HL-60 (cell line): Measurements from ENCODE around the gene CAMKMT.

Experiments
- DNase-seq, 2 experiments: peaks; one replicate each; pipeline ENCODE4 v3.0.0-alpha.2; 2010 to 2020; ENCODE audit warnings: low read depth in 1 of 2, low spot score in 1 of 2
- H3K27ac ChIP-seq: fragments of 250-450 bp; sonication (Bioruptor Pico); replicated peaks from 2 replicates; pipeline ENCODE4 v1.5.1; 2020; ENCODE audit warnings: mild to moderate bottlenecking, moderate library complexity
- H3K27me3 ChIP-seq: fragments of 250-450 bp; sonication (Bioruptor Pico); 2 replicates; pipeline ENCODE4 v1.5.1; 2021; ENCODE audit warnings: mild to moderate bottlenecking, moderate library complexity; ENCODE audit not compliant: insufficient read depth, poor library complexity, severe bottlenecking
- H3K4me3 ChIP-seq: replicated peaks from 2 replicates; pipeline ENCODE4 v1.5.1; 2011; ENCODE audit warnings: mild to moderate bottlenecking, control low read depth, low read length; ENCODE audit not compliant: insufficient read depth
- GABPA ChIP-seq: IDR thresholded peaks from 2 replicates; pipeline ENCODE4 v1.6.1; 2012; ENCODE audit warnings: low read depth
- POLR2AphosphoS5 ChIP-seq: IDR thresholded peaks from 2 replicates; pipeline ENCODE4 v1.6.1; 2012; ENCODE audit warnings: low read depth
- SPI1 ChIP-seq: IDR thresholded peaks from 2 replicates; pipeline ENCODE4 v1.6.1; 2012; ENCODE audit warnings: low read depth, mild to moderate bottlenecking, borderline replicate concordance
- TF ChIP-seq, protein P1 (sequence below): IDR thresholded peaks from 2 replicates; pipeline ENCODE4 v1.6.1; 2012; ENCODE audit warnings: low read depth; ENCODE audit not compliant: insufficient replicate concordance
- TF ChIP-seq, protein P2 (sequence below): IDR thresholded peaks from one replicate; pipeline ENCODE4 v1.5.1; 2011; ENCODE audit warnings: low read length, control low read depth, inconsistent platforms; ENCODE audit not compliant: insufficient read depth

Gene CAMKMT

DNA sequence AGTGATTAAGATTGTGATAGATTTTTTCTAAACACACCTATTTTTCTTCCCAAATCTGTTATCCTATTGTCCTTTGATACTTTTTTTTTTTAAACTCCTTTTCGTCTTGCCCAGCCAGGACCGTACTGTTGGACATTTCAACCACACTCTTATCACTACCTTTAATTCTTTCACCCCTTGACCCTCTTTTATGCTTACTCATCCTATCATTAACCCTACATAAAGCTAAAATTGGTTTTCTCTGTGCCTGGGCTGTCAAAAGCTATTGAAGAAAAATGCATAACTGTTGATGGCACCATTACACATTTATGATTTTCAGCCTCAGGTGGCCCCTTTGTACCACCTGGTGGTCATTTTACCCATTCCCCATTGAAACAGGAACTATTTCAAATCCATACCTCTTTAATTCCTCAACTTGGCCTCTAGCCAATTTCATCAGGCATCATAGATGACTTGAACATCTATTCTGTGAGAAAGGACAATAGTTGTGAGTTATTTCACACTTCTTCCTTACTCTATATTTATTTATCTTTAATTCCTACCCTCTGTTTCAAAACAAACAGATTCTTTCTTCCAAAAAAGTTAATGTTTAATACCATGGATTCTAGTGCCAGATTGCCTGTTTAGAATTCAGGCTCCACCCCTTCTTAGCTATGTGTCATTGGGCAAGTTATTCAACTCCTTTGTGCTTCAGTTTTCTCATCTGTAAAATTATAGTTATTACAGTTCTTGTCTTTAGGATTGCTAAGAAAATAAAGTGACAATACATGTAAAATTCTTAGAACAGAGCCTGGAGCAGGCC, 258.6 kb downstream of the CAMKMT start:
- H3K4me3 ChIP-seq = no peak overlapping the region

GRCh38 chr2:44623622-44624351, 262.0 kb downstream of the CAMKMT start:
- no peak overlapping the region for H3K4me3 ChIP-seq
- no peak overlapping the region for H3K27ac ChIP-seq
- no peaks in the 10 kb centered on the region for H3K27me3 ChIP-seq
- DNase-seq = no peak
- TF ChIP-seq SPI1 = no peak
- no peak for TF ChIP-seq GABPA
- TF ChIP-seq POLR2AphosphoS5 = no peak
- TF ChIP-seq, protein P1, sequence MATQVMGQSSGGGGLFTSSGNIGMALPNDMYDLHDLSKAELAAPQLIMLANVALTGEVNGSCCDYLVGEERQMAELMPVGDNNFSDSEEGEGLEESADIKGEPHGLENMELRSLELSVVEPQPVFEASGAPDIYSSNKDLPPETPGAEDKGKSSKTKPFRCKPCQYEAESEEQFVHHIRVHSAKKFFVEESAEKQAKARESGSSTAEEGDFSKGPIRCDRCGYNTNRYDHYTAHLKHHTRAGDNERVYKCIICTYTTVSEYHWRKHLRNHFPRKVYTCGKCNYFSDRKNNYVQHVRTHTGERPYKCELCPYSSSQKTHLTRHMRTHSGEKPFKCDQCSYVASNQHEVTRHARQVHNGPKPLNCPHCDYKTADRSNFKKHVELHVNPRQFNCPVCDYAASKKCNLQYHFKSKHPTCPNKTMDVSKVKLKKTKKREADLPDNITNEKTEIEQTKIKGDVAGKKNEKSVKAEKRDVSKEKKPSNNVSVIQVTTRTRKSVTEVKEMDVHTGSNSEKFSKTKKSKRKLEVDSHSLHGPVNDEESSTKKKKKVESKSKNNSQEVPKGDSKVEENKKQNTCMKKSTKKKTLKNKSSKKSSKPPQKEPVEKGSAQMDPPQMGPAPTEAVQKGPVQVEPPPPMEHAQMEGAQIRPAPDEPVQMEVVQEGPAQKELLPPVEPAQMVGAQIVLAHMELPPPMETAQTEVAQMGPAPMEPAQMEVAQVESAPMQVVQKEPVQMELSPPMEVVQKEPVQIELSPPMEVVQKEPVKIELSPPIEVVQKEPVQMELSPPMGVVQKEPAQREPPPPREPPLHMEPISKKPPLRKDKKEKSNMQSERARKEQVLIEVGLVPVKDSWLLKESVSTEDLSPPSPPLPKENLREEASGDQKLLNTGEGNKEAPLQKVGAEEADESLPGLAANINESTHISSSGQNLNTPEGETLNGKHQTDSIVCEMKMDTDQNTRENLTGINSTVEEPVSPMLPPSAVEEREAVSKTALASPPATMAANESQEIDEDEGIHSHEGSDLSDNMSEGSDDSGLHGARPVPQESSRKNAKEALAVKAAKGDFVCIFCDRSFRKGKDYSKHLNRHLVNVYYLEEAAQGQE = no peak
- TF ChIP-seq, protein P2, sequence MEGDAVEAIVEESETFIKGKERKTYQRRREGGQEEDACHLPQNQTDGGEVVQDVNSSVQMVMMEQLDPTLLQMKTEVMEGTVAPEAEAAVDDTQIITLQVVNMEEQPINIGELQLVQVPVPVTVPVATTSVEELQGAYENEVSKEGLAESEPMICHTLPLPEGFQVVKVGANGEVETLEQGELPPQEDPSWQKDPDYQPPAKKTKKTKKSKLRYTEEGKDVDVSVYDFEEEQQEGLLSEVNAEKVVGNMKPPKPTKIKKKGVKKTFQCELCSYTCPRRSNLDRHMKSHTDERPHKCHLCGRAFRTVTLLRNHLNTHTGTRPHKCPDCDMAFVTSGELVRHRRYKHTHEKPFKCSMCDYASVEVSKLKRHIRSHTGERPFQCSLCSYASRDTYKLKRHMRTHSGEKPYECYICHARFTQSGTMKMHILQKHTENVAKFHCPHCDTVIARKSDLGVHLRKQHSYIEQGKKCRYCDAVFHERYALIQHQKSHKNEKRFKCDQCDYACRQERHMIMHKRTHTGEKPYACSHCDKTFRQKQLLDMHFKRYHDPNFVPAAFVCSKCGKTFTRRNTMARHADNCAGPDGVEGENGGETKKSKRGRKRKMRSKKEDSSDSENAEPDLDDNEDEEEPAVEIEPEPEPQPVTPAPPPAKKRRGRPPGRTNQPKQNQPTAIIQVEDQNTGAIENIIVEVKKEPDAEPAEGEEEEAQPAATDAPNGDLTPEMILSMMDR = no peak

More for the DNA sequence above, 258.6 kb downstream of the CAMKMT start:
- TF ChIP-seq, protein P2 = no peak
- TF ChIP-seq, protein P1 = no peak
- TF ChIP-seq POLR2AphosphoS5 (no peak), SPI1 (no peak), GABPA (no peak)
- Histone ChIP-seq H3K27me3 (no peaks in the 10 kb centered on the region), H3K27ac (no peak overlapping the region)
- DNase-seq = no peak

GRCh38 chr2:44628297-44628696, 266.6 kb downstream of the CAMKMT start:
- H3K27me3 ChIP-seq = no peaks in the 10 kb centered on the region
- no peak for DNase-seq
- TF ChIP-seq, protein P1 = no peak
- TF ChIP-seq SPI1 = no peak
- TF ChIP-seq, protein P2 = no peak
- TF ChIP-seq GABPA = no peak
- no peak for TF ChIP-seq POLR2AphosphoS5

More at GRCh38 chr2:44628297-44628696, 266.6 kb downstream of the CAMKMT start:
- Histone ChIP-seq H3K4me3 (no peak overlapping the region), H3K27ac (no peak overlapping the region)
